GM19238 (cell line): ENCODE data around the gene COX7B.
"Not testable (repeated sequence)": the region's sequence is repeated elsewhere in the genome, so short reads cannot be mapped to it uniquely, and the experiment has no call there.

ENCODE experiments used
- DNase-seq: peaks from one replicate; pipeline ENCODE4 v3.0.0; 2011; ENCODE audit warnings: low spot score; ENCODE audit not compliant: insufficient read length

The COX7B gene

GRCh38 chrX:77899081-77899828 lies at the start of gene COX7B:
COX7B (plus strand) TSS chrX:77899468; CDS start chrX:77899554, 86 bp downstream.
- DNase-seq = peak; percentile 28

GRCh38 chrX:77875372-77875771 lies 23.9 kb upstream of the COX7B start:
- DNase-seq = no peak

- not testable (repeated sequence) for DNase-seq
Measured at GRCh38 chrX:77881418-77881817, 17.9 kb upstream of the COX7B start.

GRCh38 chrX:77892887-77893286 lies 6.4 kb upstream of the COX7B start:
- no peak for DNase-seq

- no peak for DNase-seq
Measured at GRCh38 chrX:77893713-77894112, 5.6 kb upstream of the COX7B start.

- peak; percentile 39 for DNase-seq
Measured at GRCh38 chrX:77894921-77895886, 4.1 kb upstream of the COX7B start, which contains the start of gene MAGT1. MAGT1 (minus strand) TSS chrX:77895435; CDS start chrX:77895410, 25 bp downstream.

- DNase-seq = no peak
Measured at GRCh38 chrX:77900688-77901087, 1.4 kb downstream of the COX7B start.

- no peak for DNase-seq
Measured at GRCh38 chrX:77901506-77901905, 2.2 kb downstream of the COX7B start.

- peak; percentile 78 for DNase-seq
Measured at GRCh38 chrX:77910108-77910840, 11.0 kb downstream of the COX7B start, which contains the start of gene ATP7A. ATP7A (plus strand) TSS chrX:77910693; CDS start chrX:77971642, 60,949 bp downstream.

- DNase-seq = no peak
Measured at GRCh38 chrX:77917294-77917933, 18.1 kb downstream of the COX7B start.

- no peak for DNase-seq
Measured at GRCh38 chrX:77918568-77918967, 19.3 kb downstream of the COX7B start.

GRCh38 chrX:77919370-77919769 lies 20.1 kb downstream of the COX7B start:
- DNase-seq = not testable (repeated sequence)

GRCh38 chrX:77922787-77923186 lies 23.5 kb downstream of the COX7B start:
- DNase-seq = no peak

GRCh38 chrX:77924320-77924859 lies 25.1 kb downstream of the COX7B start:
- DNase-seq = no peak

- DNase-seq = no peak
Measured at GRCh38 chrX:77925764-77926163, 26.5 kb downstream of the COX7B start.

GRCh38 chrX:77930581-77930980 lies 31.3 kb downstream of the COX7B start:
- no peak for DNase-seq

- no peak for DNase-seq
Measured at GRCh38 chrX:77935886-77936285, 36.6 kb downstream of the COX7B start.

GRCh38 chrX:77936299-77936698 lies 37.0 kb downstream of the COX7B start:
- DNase-seq = no peak

GRCh38 chrX:77937291-77937690 lies 38.0 kb downstream of the COX7B start:
- DNase-seq = no peak

- DNase-seq = no peak
Measured at GRCh38 chrX:77938083-77938680, 38.9 kb downstream of the COX7B start.
